HG03558 (cell line): ENCODE results near the gene PDK1.
"Not testable (repeated sequence)": the region's sequence is repeated elsewhere in the genome, so short reads cannot be mapped to it uniquely, and the experiment has no call there.

Experiments used
- ATAC-seq: cut with Tn5 transposase; IDR thresholded peaks from one replicate; pipeline ENCODE4 v1.9.1; 2021; ENCODE audit warnings: moderate number of reproducible peaks; ENCODE audit not compliant: unreplicated experiment; ENCODE audit errors: extremely low read depth

Gene PDK1

GRCh38 chr2:172591386-172591785 is 35.5 kb downstream of the PDK1 start:
- ATAC-seq = not testable (repeated sequence)

- ATAC-seq = not testable (repeated sequence)
Observed at GRCh38 chr2:172592190-172592589, 36.3 kb downstream of the PDK1 start.

GRCh38 chr2:172596776-172597175 is 40.9 kb downstream of the PDK1 start:
- ATAC-seq = no peak

- ATAC-seq = no peak
Observed at GRCh38 chr2:172597176-172597842, 41.4 kb downstream of the PDK1 start.

GRCh38 chr2:172599947-172600346 is 44.1 kb downstream of the PDK1 start:
- ATAC-seq = no peak

- no peak for ATAC-seq
Observed at GRCh38 chr2:172600557-172601008, 44.7 kb downstream of the PDK1 start.

GRCh38 chr2:172606285-172606684 is 50.4 kb downstream of the PDK1 start:
- no peak for ATAC-seq

- ATAC-seq = no peak
Observed at GRCh38 chr2:172607379-172607928, 51.6 kb downstream of the PDK1 start.

GRCh38 chr2:172609488-172609887 is 53.6 kb downstream of the PDK1 start:
- ATAC-seq = no peak

GRCh38 chr2:172612051-172612450 is 56.2 kb downstream of the PDK1 start:
- no peak for ATAC-seq

- no peak for ATAC-seq
Observed at GRCh38 chr2:172613040-172613439, 57.1 kb downstream of the PDK1 start.

- ATAC-seq = no peak
Observed at GRCh38 chr2:172613615-172614231, 57.8 kb downstream of the PDK1 start.

- ATAC-seq = no peak
Observed at GRCh38 chr2:172614932-172615331, 59.0 kb downstream of the PDK1 start.

- no peak for ATAC-seq
Observed at GRCh38 chr2:172615727-172616261, 59.9 kb downstream of the PDK1 start.

- no peak for ATAC-seq
Observed at GRCh38 chr2:172617115-172617514, 61.2 kb downstream of the PDK1 start.

GRCh38 chr2:172623249-172623965 is 67.5 kb downstream of the PDK1 start:
- no peak for ATAC-seq

- no peak for ATAC-seq
Observed at GRCh38 chr2:172624996-172625395, 69.1 kb downstream of the PDK1 start.

GRCh38 chr2:172627181-172627580 is 71.3 kb downstream of the PDK1 start:
- ATAC-seq = no peak

GRCh38 chr2:172628085-172628484 is 72.2 kb downstream of the PDK1 start:
- no peak for ATAC-seq

- ATAC-seq = no peak
Observed at GRCh38 chr2:172629586-172629985, 73.7 kb downstream of the PDK1 start.

- ATAC-seq = no peak
Observed at GRCh38 chr2:172630181-172630580, 74.3 kb downstream of the PDK1 start.
